Type B pancreatic cell (in vitro differentiated cells): ENCODE data around the gene PYCARD. TPM values are rescaled to one million over a fixed set of nuclear protein-coding genes. Genes with fewer than 3 reads are reported as not detected.
A peak's percentile ranks its signal among the peaks of the same experiment; 100 is the strongest.
"Not testable (repeated sequence)": the region's sequence is repeated elsewhere in the genome, so short reads cannot be mapped to it uniquely, and the experiment has no call there.

Experiments used
- DNase-seq: peaks from one replicate; pipeline ENCODE4 v3.0.0; 2021; ENCODE audit warnings: mixed read lengths; ENCODE audit not compliant: unreplicated experiment; ENCODE audit errors: extremely low spot score
- H3K27ac Mint-ChIP-seq: 2 replicates; pipeline ENCODE4 v1.8.0; 2021; ENCODE audit warnings: mild to moderate bottlenecking, mixed read lengths
- H3K27me3 Mint-ChIP-seq: 2 replicates; pipeline ENCODE4 v1.8.0; 2021; ENCODE audit warnings: mixed read lengths
- H3K36me3 Mint-ChIP-seq: 2 replicates; pipeline ENCODE4 v1.8.0; 2021; ENCODE audit warnings: mixed read lengths
- H3K4me1 Mint-ChIP-seq: one replicate; pipeline ENCODE4 v1.8.0; 2021; ENCODE audit warnings: mixed read lengths; ENCODE audit not compliant: unreplicated experiment
- H3K4me3 Mint-ChIP-seq: 2 replicates; pipeline ENCODE4 v1.8.0; 2021; ENCODE audit warnings: mild to moderate bottlenecking, mixed read lengths
- H3K9me3 Mint-ChIP-seq: 2 replicates; pipeline ENCODE4 v1.8.0; 2021; ENCODE audit warnings: mixed read lengths
- CTCF ChIP-seq: fragments of 200-600 bp; sonication (generic); conservative IDR thresholded peaks from 2 replicates; pipeline ENCODE4 v1.5.0; 2021; ENCODE audit warnings: antibody characterized with exemption, mild to moderate bottlenecking
- total RNA-seq: library from RNA; stranded (reverse); gene quantifications from 2 replicates; pipeline ENCODE4 v1.2.1, GENCODE V29; 2021; ENCODE audit warnings: low replicate concordance

PYCARD gene
- total RNA-seq, 1 donor from 2014 or later: 8.2 TPM

DNA sequence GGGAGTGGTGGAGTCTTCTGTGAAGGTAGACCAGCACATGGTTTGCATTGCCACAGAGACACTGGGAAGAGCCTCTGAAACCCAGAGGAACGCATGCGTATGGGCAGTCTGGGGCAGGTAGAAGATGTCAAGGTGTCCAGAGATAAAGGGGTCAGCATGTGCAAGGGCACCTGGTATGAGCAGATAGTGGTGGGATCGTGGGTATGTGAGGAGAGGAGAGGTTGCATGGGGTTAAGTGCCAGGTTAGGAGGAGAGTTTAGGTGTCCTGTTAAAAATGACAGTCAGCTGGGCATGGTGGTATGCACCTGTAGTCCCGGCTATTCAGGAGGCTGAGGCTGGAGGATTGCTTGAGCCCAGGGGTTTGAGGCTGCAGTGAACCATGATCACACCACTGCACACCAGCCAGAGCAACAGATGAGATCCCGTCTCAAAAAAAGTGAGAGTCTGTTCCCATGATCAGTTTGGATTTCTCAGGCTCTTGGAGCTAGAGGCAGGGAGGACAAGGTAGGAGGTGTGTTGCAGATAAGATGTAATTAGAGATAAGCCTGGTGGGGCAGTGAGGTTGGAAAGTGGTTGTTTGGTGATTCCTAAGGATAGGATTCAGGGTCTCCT lies 3.0 kb downstream of the PYCARD start:
- Mint-ChIP-seq H3K27ac (peak overlapping the region; percentile 0), H3K36me3 (peaks cover 27% of the 10 kb centered on the region), H3K9me3 (no peaks in the 10 kb centered on the region), H3K4me1 (no peaks in the 10 kb centered on the region), H3K27me3 (peaks cover 37% of the 10 kb centered on the region), H3K4me3 (peak overlapping the region; percentile 18)
- no peak for TF ChIP-seq CTCF
- no peak for DNase-seq

GRCh38 chr16:31198207-31198882 lies 4.2 kb downstream of the PYCARD start:
- no peaks in the 10 kb centered on the region for H3K9me3 Mint-ChIP-seq
- peaks cover 29% of the 10 kb centered on the region for H3K27me3 Mint-ChIP-seq
- peak overlapping the region; percentile 26 for H3K27ac Mint-ChIP-seq
- H3K36me3 Mint-ChIP-seq: peaks cover 30% of the 10 kb centered on the region
- no peak for TF ChIP-seq CTCF
- no peak for DNase-seq
- H3K4me3 Mint-ChIP-seq: no peak overlapping the region
- H3K4me1 Mint-ChIP-seq: no peaks in the 10 kb centered on the region

DNA sequence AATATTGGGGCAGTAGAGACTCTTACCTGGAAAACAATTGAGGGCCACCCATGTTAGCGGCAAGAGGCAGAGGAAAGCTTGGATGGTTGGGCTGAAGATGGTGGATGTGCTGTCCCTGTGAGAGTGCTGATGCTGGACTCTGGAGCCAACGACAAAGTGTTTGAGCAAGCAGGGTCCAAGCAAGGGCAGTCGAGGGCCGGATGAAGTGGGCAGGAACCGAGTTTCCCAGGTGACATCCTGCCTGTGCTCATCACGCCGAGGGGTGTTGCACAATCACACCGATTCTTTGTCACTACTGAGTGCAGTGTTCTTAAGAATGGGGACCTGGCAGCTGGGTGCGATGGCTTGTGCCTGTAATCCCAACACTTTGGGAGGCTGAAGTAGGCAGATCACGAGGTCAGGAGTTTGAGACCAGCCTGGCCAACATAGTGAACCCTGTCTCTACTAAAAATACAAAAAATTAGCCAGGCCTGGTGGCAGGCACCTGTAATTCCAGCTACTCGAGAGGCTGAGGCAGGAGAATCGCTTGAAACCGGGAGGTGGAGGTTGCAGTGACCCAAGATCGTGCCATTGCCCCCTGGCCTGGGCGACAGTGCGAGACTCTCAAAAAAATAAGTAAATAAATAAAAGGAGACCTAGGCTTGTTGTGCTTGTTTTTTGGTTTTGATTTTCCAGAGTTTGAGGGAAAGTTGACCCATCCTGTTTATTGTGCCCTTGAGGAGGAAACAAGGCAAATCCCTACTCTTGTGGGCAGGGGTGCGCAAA lies 6.1 kb downstream of the PYCARD start:
- Mint-ChIP-seq H3K27me3 (peaks cover 17% of the 10 kb centered on the region), H3K9me3 (no peaks in the 10 kb centered on the region), H3K36me3 (peaks cover 41% of the 10 kb centered on the region), H3K27ac (no peak overlapping the region), H3K4me3 (no peak overlapping the region), H3K4me1 (no peaks in the 10 kb centered on the region)
- TF ChIP-seq CTCF: no peak
- DNase-seq: no peak

- H3K4me3 Mint-ChIP-seq: not testable (repeated sequence)
Observed at GRCh38 chr16:31195861-31196260, 6.7 kb downstream of the PYCARD start.

GRCh38 chr16:31194898-31195297 lies 7.7 kb downstream of the PYCARD start:
- no peaks in the 10 kb centered on the region for H3K4me1 Mint-ChIP-seq
- no peak for DNase-seq
- H3K36me3 Mint-ChIP-seq: peaks cover 55% of the 10 kb centered on the region
- H3K27me3 Mint-ChIP-seq: peaks cover 9% of the 10 kb centered on the region
- H3K4me3 Mint-ChIP-seq: no peak overlapping the region
- H3K27ac Mint-ChIP-seq: peak overlapping the region; percentile 23
- no peaks in the 10 kb centered on the region for H3K9me3 Mint-ChIP-seq
- no peak for TF ChIP-seq CTCF

More at GRCh38 chr16:31195861-31196260, 6.7 kb downstream of the PYCARD start:
- DNase-seq, H3K4me1 Mint-ChIP-seq, H3K27ac Mint-ChIP-seq, H3K9me3 Mint-ChIP-seq: not testable (repeated sequence)
- peaks cover 10% of the 10 kb centered on the region for H3K27me3 Mint-ChIP-seq
- H3K36me3 Mint-ChIP-seq: peaks cover 47% of the 10 kb centered on the region

DNA sequence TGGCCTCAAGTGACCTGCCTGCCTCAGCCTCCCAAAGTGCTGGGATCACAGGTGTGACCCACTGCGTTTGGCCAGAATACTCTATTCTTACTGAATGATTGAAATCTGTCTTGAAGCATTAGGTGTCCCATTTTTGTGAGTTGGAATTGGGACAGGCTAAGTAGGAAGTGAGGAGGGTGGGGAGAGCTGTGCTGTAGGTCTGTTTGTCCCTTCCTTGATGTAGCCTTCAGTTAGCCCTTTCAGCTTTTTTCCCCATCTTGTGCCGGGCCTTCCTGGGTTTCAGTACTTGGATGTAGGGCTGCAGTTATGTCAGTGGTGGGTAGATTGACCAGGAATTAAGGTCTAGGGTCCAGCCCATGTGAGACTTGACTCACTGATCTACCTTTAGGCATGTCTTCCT lies 8.7 kb downstream of the PYCARD start:
- H3K9me3 Mint-ChIP-seq: no peaks in the 10 kb centered on the region
- H3K4me1 Mint-ChIP-seq: no peaks in the 10 kb centered on the region
- H3K27me3 Mint-ChIP-seq: no peaks in the 10 kb centered on the region
- no peak for TF ChIP-seq CTCF
- H3K27ac Mint-ChIP-seq: no peak overlapping the region
- H3K4me3 Mint-ChIP-seq: no peak overlapping the region
- DNase-seq: no peak
- peaks cover 55% of the 10 kb centered on the region for H3K36me3 Mint-ChIP-seq
